GM18505 (cell line): ENCODE measurements around the gene RNASE11.

Source experiments
- ATAC-seq: cut with Tn5 transposase; IDR thresholded peaks from one replicate; pipeline ENCODE4 v1.9.1; 2021; ENCODE audit not compliant: unreplicated experiment
- POLR2A ChIP-seq: IDR thresholded peaks from 4 replicates; pipeline ENCODE4 v1.6.1; 2011; ENCODE audit warnings: borderline replicate concordance; ENCODE audit not compliant: insufficient read depth, insufficient read length; ENCODE audit errors: extremely low read depth

Gene RNASE11

DNA sequence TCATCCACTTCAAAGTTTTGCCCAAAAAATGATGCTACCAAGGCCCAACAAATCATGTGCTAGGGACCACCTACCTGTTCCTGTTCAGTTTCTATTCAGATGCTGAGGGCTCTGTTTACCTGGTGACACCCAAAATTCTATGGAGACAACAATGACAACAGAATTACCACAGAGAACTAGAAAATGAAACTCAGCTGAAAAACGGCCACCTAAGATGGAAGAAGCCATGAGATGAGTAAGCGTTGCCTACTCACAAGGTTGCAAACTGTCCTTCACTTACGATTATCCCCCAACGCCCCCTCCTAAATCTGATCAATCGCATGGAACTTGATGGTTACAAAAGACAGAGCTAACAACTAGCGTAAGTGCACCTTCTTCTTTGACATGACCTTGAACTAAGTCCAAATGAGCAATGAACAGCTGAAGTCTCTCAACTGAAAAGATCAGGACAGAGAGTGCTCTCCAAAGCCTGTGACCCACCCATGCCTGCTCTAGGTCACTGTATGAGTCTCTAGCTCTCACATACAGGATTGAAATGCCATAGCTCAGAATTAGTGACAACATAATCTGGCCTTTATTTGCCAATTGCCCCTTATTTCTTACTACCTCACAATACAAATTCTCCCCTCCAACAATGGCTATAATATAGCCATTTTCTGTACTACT lies at the start of gene RNASE11:
Gene RNASE11, minus strand, starts transcription at position 513 of the 666 bp plus-strand sequence.
- ATAC-seq: no peak
- TF ChIP-seq POLR2A: no peak

DNA sequence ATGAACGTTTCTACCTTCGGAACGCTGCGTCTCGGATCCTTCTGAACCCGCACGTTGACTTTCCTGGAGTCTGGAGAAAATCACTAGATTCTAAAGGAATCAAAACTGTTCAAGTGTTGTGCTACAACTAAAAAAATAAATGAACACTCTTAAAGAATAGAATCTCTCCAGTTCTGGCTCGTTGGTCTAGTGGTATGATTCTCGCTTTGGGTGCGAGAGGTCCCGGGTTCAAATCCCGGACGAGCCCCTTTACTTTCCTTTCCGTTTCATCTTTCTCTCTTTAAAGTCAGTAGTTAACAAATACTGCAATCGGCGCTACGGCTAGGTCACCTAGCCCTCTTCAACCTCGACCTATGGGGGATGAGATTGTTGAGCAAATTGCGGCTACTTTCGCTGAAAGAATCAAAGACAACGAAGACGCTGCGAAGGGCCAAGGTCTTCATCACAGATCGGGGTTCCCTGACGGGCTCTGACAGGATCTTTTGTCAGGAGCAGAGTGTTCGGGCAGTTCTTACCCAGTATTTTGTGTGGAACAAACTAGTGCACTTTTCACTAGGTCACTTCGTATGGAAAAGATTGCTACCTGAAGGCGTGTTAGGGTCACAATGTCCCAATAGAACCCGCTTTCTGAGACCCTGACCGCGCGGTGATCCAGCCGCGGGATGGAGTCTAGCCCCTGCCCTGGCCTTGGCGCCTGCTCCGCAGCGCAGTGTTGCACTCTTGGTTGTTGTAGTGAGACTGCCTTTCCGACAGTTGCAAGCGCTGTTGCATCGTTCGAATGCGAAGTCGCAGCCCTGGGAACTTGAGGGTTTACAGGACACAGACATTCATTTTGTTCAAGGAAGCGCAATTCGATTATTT lies 45.3 kb upstream of the RNASE11 start:
- ATAC-seq: peak; percentile 50
- no peak for TF ChIP-seq POLR2A

DNA sequence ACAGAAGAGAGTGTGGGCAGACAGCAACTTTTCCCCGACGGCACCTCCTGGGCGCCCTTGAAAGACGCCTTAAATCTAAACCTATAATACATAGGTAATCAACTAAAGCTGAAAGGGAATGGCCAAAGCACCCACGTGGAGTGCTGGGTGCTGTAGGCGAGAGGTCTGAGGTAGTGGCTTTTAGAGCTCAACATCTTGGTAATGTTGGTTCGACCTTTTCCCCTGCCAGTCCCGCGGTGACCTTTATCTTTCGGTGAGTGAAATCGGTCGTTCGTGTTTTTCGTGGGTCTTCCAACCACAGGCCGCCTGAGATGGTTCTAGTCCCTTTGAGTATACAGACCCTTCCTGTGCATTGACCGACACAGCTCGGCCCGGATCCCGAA lies 44.6 kb upstream of the RNASE11 start:
- no peak for TF ChIP-seq POLR2A
- peak; percentile 19 for ATAC-seq

DNA sequence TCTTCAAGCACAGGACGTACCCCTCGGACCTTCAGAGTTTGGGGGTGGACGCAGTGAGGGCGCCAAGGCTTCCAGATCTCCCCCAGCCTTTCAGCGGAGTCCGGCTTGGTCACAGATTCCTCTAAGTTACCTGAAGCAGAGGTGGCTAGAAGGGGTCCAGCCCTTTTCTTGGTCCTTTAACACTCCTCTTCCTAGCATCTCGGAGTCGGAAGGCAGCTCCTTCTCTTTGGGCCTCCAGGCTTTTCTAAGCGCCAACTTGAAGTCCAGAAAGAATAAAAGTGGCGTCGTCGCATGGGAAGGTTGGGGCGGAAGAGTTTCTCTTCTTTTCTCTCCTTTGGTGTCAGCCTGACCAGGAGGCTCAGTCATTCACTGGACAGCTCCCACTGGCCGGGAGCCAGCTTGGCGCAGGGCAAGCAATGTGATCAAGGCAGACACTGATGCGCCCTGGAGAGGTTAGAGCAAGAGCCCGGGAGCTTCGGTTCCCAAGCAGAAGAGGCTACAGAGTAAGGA lies 44.1 kb upstream of the RNASE11 start:
- no peak for ATAC-seq
- no peak for TF ChIP-seq POLR2A

DNA sequence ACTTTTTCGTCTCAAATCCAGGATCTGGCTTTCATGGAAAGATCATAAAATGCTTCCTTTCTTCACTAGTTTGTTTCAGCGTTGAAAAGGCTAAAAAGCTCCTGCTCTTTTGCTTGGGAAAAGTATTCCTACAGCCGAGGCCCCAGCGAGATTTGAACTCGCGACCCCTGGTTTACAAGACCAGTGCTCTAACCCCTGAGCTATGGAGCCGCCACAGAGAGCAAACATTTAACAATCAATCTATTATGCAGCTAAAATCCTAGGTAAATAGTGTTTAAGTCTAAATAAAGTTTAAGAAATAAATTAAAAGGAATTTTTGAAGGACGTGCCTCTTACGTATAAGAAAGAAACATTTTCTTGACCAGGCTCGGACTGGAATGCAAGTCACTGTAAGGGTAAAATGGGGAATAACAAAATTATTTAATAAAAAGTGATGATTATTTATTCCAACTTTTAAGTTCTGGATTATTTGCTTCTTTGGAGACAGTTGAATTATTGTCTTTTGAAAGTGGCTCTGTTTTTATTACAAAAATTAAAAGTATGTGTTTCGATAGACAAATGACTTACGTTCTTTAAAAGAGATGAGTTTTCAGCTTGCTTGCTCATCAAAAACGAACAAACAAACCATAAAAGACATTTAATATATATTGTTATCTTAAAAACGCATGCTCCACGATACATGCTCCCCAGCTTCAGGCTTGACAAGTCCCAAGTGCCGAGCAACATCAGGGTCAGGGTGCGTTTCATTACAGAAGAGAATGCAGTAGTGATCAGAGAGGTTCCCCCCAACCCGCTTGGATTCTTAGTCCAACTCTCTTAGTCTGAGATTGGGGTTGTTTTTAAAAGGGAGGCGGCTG lies 43.5 kb upstream of the RNASE11 start:
- ATAC-seq: no peak
- no peak for TF ChIP-seq POLR2A

DNA sequence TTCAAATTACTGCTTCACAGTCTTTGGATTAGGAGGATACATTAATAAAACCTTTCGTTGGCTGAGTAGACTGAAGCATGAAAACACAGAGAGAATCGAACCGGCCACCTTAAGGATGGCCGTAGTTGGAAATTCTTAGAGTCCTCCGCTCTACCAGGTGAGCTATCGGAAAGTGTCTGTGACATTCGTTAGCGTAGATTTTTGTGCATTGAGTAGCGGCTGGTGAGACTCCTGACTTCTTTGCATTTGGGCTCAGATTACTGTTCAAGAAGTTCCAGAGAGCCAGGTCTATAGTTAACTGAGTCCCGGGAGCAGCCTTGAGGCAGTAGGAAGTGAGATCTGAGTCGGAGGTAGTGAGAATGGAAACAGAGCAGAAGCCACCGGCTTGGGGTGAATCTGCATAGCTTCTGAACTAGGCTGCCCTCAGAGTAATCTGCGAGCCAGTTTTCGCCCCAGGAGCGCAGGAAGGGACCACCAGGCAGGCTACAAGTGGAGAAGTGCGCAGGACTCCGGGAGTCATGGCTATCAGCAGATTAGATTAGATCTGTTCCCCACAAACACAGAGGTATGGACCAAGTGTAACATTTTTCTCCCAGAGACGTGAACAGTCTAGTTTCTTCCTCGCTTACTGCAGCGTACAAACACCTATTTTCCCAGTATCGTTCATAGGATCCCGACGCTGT lies 42.7 kb upstream of the RNASE11 start:
- ATAC-seq: no peak
- no peak for TF ChIP-seq POLR2A

DNA sequence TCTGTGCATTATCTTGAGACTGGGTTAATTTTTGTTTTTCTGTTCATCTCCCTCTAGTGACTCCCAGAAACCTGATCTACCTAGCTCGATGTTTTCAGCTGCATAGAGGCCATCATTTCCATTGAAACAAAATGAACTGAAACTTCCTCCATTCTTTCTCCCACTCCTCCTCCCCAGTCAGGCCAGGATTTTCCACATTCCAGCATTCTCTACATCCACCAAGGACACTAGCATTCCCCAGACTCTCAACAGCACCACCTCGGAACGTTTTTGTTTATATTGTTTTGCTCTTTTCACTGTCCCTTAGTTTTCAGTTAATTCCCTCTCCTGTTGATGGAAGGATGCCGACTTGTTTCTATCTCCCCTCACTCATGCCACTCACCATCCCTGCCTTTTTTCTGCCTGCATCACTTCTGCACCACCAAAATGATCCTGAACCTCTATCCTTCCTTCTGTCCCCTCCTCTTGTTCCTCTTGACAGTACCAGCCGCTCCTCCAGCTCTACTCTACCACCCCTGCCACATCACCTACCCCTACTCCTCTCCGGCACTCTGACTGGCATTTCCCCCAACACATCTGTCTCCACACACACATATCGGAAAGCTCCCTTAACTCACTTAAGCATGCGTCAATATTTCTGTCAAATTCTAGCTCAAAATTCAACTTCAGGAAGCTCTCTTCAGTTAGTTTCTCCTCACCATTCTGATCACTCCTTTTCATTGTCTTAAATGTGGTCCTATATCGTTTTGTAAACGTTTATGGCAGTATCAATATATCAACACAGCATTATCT lies 40.5 kb upstream of the RNASE11 start:
- TF ChIP-seq POLR2A: no peak
- no peak for ATAC-seq

DNA sequence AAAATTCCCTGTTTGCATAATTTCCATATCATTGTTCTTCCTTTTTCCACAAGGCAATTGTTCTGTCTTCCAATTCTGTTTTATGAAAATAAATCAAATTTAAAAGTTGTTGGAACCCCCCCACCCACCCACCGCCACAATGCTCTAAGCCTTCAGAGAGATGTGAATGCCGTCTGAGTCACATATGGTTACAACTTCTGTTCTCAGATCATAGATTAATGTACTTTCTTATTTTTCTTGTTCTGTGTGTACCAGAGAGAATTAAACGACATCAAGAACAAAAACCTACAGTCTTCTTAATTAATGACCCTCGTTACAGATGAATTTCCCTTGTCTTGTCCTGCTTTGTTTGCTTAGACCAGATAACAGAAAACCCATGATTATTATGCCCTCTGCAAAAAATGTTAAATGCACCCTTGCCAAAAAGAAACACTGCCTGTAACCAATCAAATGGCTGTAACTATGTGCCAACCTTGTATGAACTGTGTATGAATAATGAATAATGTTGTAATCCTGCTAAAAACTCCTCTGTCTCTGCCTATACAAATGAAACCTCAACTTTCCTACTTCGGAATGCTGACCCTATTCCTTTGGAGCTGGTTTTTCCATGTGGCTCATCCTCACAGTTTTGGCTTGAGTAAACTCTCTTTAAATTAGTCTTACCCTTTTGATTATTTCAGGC lies 39.7 kb upstream of the RNASE11 start:
- no peak for ATAC-seq
- no peak for TF ChIP-seq POLR2A

DNA sequence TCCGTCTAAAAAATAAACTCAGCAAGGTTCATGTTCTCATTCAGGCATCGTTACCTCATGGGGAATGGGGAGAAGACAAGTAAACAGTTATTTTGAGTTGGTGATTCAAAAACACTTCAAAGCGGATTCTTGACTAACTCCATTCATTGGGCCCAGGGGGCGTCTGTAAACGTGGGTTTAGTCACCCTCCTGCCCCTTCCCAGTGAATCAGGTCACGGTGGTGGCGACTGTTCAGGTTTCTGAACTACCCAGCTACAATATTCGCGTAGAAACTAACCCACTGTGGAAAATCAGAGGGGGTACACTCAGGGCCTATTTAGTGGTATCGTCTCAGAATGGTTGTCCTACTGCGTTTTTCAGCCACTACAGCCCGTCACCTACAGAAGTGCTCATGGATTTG lies 38.5 kb upstream of the RNASE11 start:
- no peak for TF ChIP-seq POLR2A
- no peak for ATAC-seq

DNA sequence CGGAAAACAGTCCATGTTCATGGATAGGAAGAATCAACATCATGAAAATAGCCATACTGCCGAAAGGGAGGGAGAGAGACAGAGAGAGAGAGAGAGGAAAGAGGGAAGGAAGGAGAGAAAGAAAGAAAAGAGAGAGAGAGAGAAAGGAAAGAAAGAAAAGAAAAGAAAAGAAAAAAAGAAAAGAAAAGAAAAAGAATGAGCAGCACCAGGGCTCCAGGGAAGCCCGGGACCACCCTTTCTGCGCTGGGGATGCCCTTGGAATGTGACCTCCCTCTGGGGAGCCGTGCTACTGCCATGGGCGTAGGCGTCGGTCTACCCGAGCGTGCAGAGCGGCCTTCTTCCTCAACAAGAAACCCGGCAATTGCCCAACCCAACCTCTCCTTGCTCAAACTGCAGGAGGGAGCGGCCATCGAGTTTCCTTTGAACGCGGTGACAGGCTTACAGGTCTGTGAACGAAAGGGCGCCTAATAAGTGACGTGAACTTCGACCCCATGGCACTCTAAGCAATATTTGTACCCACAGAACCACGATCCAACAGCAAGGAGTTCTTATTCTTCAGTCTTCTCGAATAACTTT lies 36.8 kb upstream of the RNASE11 start:
- ATAC-seq: peak; percentile 38

DNA sequence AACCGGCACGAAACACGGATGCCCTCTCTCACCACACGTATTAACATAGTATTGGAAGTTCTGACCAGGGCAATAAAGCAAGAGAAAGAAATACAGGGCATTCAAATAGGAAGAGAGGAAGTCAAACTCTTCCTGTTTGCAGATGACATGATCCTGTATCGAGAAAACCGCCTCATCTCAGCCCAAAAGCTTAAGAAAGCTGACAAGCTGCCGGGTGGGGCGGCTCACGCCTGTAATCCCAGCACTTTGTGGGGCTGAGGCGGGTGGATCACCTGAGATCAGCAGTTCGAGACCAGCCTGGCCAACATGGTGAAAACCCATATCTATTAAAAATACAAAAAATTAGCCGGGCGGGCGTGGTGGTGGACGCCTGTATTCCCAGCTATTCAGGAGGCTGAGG lies 36.0 kb upstream of the RNASE11 start:
- no peak for ATAC-seq
- no peak for TF ChIP-seq POLR2A

More for the DNA sequence above, 36.8 kb upstream of the RNASE11 start:
- no peak for TF ChIP-seq POLR2A
